ENCODE measurements around the gene KRTAP4-9.

- TF ChIP-seq EZH2 (IDR thresholded peaks at IDR 0.05; ENCODE audit: borderline replicate concordance, control insufficient read depth, low read depth, low read length) (no peak), CTCF (IDR thresholded peaks at IDR 0.05 in 2 of 3, conservative IDR thresholded peaks at IDR 0.05 in 1 of 3; ENCODE audit: control insufficient read depth in 2 of 3, extremely low read depth in 1 of 3, insufficient read depth in 1 of 3, low read depth in 3 of 3, low read length in 3 of 3) (no peak), TCF12 (IDR thresholded peaks at IDR 0.05; ENCODE audit: low read depth, low read length) (no peak), DPF2 (IDR thresholded peaks at IDR 0.05) (no peak), MTA3 (IDR thresholded peaks at IDR 0.05; ENCODE audit: borderline replicate concordance, low read length) (no peak), ETV6 (conservative IDR thresholded peaks at IDR 0.05 in 1 of 2, IDR thresholded peaks at IDR 0.05 in 1 of 2; ENCODE audit: borderline replicate concordance in 1 of 2, low read depth in 1 of 2) (no peak)
Observed at GRCh38 chr17:41111151-41111885, 6.1 kb downstream of the KRTAP4-9 start.
